GM21528 (cell line): Measurements from ENCODE around the gene RPS4Y2.

ENCODE experiments used
- ATAC-seq: cut with Tn5 transposase; IDR thresholded peaks from one replicate; pipeline ENCODE4 v1.9.1; 2021; ENCODE audit warnings: mild to moderate bottlenecking, moderate library complexity; ENCODE audit not compliant: unreplicated experiment, low FRiP score

The RPS4Y2 gene

GRCh38 chrY:20755808-20756207 is at the start of gene RPS4Y2:
Gene RPS4Y2 (plus strand): TSS chrY:20756108. CDS start chrY:20756164, 56 bp downstream.
- ATAC-seq = no peak

GRCh38 chrY:20714391-20714790 is 41.5 kb upstream of the RPS4Y2 start:
- no peak for ATAC-seq

GRCh38 chrY:20726184-20726907 is 29.6 kb upstream of the RPS4Y2 start:
- peak; percentile 90 for ATAC-seq

GRCh38 chrY:20735200-20735599 is 20.7 kb upstream of the RPS4Y2 start:
- peak; percentile 92 for ATAC-seq

GRCh38 chrY:20739806-20740205 is 16.1 kb upstream of the RPS4Y2 start:
- no peak for ATAC-seq

GRCh38 chrY:20740609-20741008 is 15.3 kb upstream of the RPS4Y2 start:
- ATAC-seq = no peak

- no peak for ATAC-seq
Measured at GRCh38 chrY:20745060-20745459, 10.8 kb upstream of the RPS4Y2 start.

- ATAC-seq = no peak
Measured at GRCh38 chrY:20746919-20747318, 9.0 kb upstream of the RPS4Y2 start.

GRCh38 chrY:20763869-20764268 is 8.0 kb downstream of the RPS4Y2 start:
- peak; percentile 64 for ATAC-seq

- ATAC-seq = no peak
Measured at GRCh38 chrY:20765117-20765516, 9.2 kb downstream of the RPS4Y2 start.

GRCh38 chrY:20770755-20771154 is 14.8 kb downstream of the RPS4Y2 start:
- ATAC-seq = no peak

- no peak for ATAC-seq
Measured at GRCh38 chrY:20776104-20776503, 20.2 kb downstream of the RPS4Y2 start.

GRCh38 chrY:20780104-20780654 is 24.3 kb downstream of the RPS4Y2 start:
- ATAC-seq = no peak

- no peak for ATAC-seq
Measured at GRCh38 chrY:20780776-20781175, 24.9 kb downstream of the RPS4Y2 start.

- no peak for ATAC-seq
Measured at GRCh38 chrY:20781408-20781807, 25.5 kb downstream of the RPS4Y2 start.

GRCh38 chrY:20784965-20785364 is 29.1 kb downstream of the RPS4Y2 start:
- ATAC-seq = no peak

- ATAC-seq = peak; percentile 90
Measured at GRCh38 chrY:20787076-20787475, 31.2 kb downstream of the RPS4Y2 start.

GRCh38 chrY:20798351-20799049 is 42.6 kb downstream of the RPS4Y2 start:
- peak; percentile 97 for ATAC-seq

GRCh38 chrY:20802659-20803058 is 46.8 kb downstream of the RPS4Y2 start:
- no peak for ATAC-seq

- no peak for ATAC-seq
Measured at GRCh38 chrY:20806243-20806642, 50.3 kb downstream of the RPS4Y2 start.

- no peak for ATAC-seq
Measured at GRCh38 chrY:20813459-20813858, 57.6 kb downstream of the RPS4Y2 start.

GRCh38 chrY:20814794-20815193 is 58.9 kb downstream of the RPS4Y2 start:
- ATAC-seq = no peak
